Measurements from ENCODE around the gene MOSPD3.
"Not testable (repeated sequence)": the region's sequence is repeated elsewhere in the genome, so short reads cannot be mapped to it uniquely, and the experiment has no call there.

The MOSPD3 gene, protein sequence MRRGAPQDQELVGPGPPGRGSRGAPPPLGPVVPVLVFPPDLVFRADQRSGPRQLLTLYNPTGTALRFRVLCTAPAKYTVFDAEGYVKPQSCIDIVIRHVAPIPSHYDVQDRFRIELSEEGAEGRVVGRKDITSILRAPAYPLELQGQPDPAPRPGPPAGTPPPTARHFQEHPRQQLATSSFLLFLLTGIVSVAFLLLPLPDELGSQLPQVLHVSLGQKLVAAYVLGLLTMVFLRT

GRCh38 chr7:100611983-100612729, at the start of gene MOSPD3:
Gene MOSPD3, plus strand, starts transcription at chr7:100612540. Its CDS starts 252 bp downstream, at chr7:100612792.
- DNase-seq, result peak; percentile 99

DNA sequence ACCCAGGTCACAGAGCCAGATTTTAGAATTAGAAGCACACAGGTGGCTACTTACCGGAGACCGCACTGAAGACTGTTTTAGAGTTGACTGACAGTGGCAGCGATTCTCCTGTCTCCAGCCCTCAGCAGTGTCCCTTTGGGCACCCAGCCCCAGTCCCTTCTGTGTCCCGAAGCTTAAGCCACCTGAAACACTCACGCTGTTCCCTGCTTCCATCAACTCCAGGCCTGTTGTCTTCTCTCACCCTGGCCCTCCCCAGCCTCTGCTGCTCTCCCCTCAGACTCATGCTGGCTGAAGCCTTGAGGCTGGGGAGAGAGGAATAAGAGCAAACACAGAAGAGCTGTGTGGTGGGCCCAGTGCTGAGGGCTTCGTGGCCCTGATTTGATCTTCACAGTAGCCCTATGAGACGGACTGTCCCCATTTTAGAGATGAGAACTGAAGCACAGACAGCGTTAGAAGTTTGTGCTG, 49.2 kb upstream of the MOSPD3 start:
- DNase-seq, result no peak

GRCh38 chr7:100563809-100564400, 48.4 kb upstream of the MOSPD3 start:
- DNase-seq, result peak; percentile 41

- not testable (repeated sequence) for DNase-seq
Observed at GRCh38 chr7:100564405-100564804, 47.9 kb upstream of the MOSPD3 start.

- DNase-seq, result no peak
Observed at GRCh38 chr7:100565133-100565571, 47.2 kb upstream of the MOSPD3 start.

DNA sequence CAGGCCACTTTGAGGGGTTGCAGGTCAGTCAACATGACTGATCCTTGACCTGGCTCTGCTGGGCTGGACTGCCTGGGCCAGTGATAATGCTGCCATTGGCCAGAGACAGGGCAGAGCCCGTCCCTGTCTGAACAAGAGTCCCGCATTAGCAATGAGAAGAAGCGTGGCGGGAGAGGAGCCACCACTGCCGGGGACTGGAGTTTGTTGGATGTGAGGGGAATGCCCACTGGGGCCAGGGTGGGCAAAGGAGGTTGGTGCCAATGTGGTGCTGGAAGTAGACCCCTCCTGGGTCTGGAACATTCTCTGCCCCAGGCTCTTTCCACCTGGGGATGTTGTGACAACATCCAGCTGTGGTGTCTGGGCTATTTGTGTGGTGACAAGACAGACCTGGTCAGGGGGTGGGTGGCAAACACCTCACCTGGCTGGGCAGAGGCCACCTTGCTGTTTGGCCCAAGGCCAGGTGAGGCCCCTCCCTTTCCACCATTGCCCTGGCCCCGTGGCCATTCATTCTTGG, 46.3 kb upstream of the MOSPD3 start:
- DNase-seq, result no peak

GRCh38 chr7:100567031-100567730, 45.2 kb upstream of the MOSPD3 start:
- no peak for DNase-seq

DNA sequence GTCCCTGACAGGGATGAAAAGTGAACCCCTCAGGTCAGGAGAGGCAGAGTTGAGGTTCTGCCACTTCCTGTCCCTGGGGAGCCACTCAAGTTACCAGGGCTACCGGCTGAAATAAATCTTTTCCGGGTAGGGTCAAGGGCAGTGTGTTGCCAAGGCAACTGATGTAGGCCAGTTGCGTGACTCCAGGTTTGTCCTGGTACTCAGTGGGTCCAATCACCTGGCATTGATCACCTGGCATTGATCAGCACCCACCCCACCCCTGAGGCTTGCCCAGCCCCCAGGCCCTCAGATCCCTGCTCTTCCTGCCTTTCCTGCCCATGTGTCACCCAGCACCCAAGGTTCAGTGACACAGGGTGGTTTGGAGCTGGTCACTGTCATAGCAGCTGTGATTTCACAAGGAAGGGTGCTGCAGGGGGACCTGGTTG, 44.6 kb upstream of the MOSPD3 start:
- no peak for DNase-seq

- no peak for DNase-seq
Observed at GRCh38 chr7:100568176-100568895, 44.0 kb upstream of the MOSPD3 start.

- DNase-seq, result no peak
Observed at GRCh38 chr7:100568896-100569844, 43.2 kb upstream of the MOSPD3 start.

DNA sequence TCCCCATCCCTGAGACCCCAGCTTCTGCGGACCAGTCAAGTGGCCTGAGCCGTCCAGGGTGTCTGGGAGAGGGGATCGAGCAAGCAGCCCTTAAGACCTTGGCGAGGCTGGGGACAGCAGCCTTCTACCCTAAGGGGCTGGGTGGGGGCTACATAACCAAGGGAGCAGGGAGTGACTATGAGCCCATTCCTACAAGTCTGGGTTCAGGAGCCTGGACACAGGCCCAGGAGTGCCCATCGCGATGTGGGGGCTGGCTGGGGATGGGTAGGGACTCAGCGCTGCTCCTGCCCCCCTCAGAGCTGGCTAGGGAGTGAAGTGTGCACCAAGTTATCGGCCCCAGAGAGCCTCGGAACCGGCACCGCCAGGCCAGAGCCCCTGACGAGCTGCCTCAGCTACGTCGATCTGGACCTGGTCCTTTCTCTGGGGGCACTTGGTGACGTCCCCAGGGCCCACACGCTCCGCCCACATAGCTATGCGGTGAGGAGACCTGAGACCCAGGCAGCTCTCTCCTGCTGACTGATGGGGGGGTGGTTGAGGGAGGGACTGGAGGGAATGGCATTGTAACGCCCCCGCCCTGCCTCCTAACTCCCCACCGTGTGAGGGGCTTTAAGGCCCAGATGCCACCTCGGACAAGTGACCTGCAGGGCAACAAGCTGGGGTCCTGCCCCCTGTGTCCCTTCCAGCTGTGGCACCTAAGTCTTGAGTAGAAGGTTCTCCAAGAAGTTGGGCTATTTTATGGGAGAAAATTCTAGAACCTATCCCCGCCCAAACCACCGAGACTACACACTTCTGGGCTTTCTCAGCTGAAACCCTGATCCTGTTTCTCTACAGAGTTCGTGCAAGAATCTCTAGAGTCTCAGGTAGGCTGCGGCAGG, 41.1 kb upstream of the MOSPD3 start:
- no peak for DNase-seq

GRCh38 chr7:100571829-100572116, 40.6 kb upstream of the MOSPD3 start:
- DNase-seq, result no peak

- DNase-seq, result no peak
Observed at GRCh38 chr7:100572281-100572948, 39.9 kb upstream of the MOSPD3 start.

DNA sequence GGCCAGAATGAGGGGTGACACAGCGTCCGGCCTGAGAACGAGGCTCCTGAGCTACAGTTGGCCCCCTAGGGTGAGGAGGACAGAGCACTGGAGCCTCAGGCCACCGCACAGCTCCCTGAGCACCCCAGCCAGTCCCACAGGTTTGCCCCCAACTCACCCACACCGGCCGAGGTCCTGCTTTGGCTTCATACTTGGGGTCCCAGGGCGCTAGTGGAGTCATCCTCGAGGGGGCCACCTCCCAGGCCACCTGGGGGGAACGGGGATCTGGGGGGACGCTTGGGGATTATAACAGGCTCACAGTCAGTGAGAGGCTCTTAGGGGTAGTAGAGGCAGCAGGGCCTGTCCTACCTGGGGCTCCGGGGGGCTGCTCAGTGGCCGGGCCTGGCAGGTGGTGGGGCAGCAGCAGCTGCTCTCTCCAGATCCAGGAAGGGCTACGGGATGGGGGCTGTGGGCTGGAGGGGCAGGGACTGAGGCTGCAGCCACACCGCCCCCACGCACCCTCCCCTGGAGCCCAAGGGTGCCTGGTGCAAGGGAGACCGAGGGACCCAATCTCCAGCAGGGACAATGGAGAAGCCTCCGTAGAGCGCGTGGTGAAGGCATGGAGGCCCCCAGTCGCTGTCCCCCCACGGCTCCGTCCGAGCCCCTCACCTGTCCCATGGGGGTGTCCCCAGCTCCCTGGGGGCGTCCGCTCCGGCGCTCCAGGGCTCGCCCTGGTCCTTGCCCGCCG, 39.2 kb upstream of the MOSPD3 start:
- DNase-seq, result no peak

- DNase-seq, result no peak
Observed at GRCh38 chr7:100573691-100574361, 38.5 kb upstream of the MOSPD3 start, which contains the start of gene SAP25. Gene SAP25, minus strand, starts transcription at chr7:100573900. Its CDS starts 158 bp downstream, at chr7:100573742.

- DNase-seq, result no peak
Observed at GRCh38 chr7:100574362-100575205, 37.8 kb upstream of the MOSPD3 start.

DNA sequence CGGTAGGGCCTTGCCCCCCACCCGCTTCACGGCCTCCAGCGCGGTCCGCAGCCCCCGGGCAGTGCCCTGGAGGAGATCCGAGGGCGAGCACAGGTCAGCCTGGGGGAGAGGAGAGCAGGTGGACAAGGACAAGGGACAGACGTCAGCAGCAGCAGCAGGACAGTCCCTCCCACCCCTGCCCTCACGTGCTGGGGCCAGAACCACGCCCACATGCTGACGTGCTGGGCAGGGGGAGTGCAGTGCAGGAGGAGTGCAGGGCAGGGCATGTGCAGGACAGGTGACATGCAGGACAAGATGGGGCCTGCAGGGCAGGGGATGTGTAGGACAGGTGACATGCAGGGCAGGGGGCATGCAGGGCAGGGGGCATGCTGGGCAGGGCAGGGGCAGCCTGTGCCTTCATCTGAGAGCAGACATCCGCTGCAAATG, 37.1 kb upstream of the MOSPD3 start:
- DNase-seq, result no peak

Data from NCI-H1694 treated with DMSO at 0.1 percent for 48 hours (cell line).